Hematopoietic multipotent progenitor cell treated with erythropoietin and hydrocortisone succinate and interleukin-3 and kit ligand, for 8 days (in vitro differentiated cells): ENCODE measurements around the gene SYCP2.

Source experiments
- DNase-seq: peaks from one replicate; pipeline ENCODE4 v3.0.0-alpha.2; 2015

The SYCP2 gene

GRCh38 chr20:59944726-59945125 is 11.3 kb upstream of the SYCP2 start:
- DNase-seq, result no peak

- DNase-seq, result no peak
Measured at GRCh38 chr20:59942245-59942644, 8.8 kb upstream of the SYCP2 start.

GRCh38 chr20:59940956-59941294 is 7.5 kb upstream of the SYCP2 start:
- no peak for DNase-seq

GRCh38 chr20:59940129-59940955 is 6.9 kb upstream of the SYCP2 start, which contains the start of the genes FAM217B and PPP1R3D:
FAM217B (plus strand) TSS chr20:59940389; CDS start chr20:59943944, 3,555 bp downstream.
PPP1R3D (minus strand) TSS chr20:59940305; CDS start chr20:59939931, 374 bp downstream.
- peak; percentile 91 for DNase-seq

GRCh38 chr20:59939879-59940128 is 6.4 kb upstream of the SYCP2 start:
- DNase-seq, result no peak

GRCh38 chr20:59939052-59939878 is 5.8 kb upstream of the SYCP2 start:
- DNase-seq, result peak; percentile 3

- DNase-seq, result no peak
Measured at GRCh38 chr20:59938696-59939051, 5.2 kb upstream of the SYCP2 start.

GRCh38 chr20:59938221-59938620 is 4.8 kb upstream of the SYCP2 start:
- peak; percentile 4 for DNase-seq

- no peak for DNase-seq
Measured at GRCh38 chr20:59937150-59937549, 3.7 kb upstream of the SYCP2 start.

- DNase-seq, result no peak
Measured at GRCh38 chr20:59936409-59936808, 3.0 kb upstream of the SYCP2 start.

GRCh38 chr20:59935457-59936185 is 2.2 kb upstream of the SYCP2 start:
- DNase-seq, result no peak

GRCh38 chr20:59933849-59934585 is 580 bp upstream of the SYCP2 start:
- DNase-seq, result peak; percentile 69

- no peak for DNase-seq
Measured at GRCh38 chr20:59932616-59933295, 681 bp downstream of the SYCP2 start.

GRCh38 chr20:59931511-59932312 is 1.7 kb downstream of the SYCP2 start:
- DNase-seq, result no peak

- no peak for DNase-seq
Measured at GRCh38 chr20:59925899-59926298, 7.5 kb downstream of the SYCP2 start.

GRCh38 chr20:59925359-59925758 is 8.1 kb downstream of the SYCP2 start:
- no peak for DNase-seq

- no peak for DNase-seq
Measured at GRCh38 chr20:59923514-59923913, 9.9 kb downstream of the SYCP2 start.

- no peak for DNase-seq
Measured at GRCh38 chr20:59920944-59921343, 12.5 kb downstream of the SYCP2 start.

- peak; percentile 45 for DNase-seq
Measured at GRCh38 chr20:59912609-59913008, 20.8 kb downstream of the SYCP2 start.

- DNase-seq, result no peak
Measured at GRCh38 chr20:59911041-59911440, 22.4 kb downstream of the SYCP2 start.

- DNase-seq, result no peak
Measured at GRCh38 chr20:59908855-59909254, 24.6 kb downstream of the SYCP2 start.
